ENCODE results near the gene LRP1.

The LRP1 gene

GRCh38 chr12:57250956-57251355 lies 122.7 kb downstream of the LRP1 start, which contains the start of gene STAC3:
TSS of gene STAC3 (minus strand) at chr12:57251187. CDS start at chr12:57249636, 1,551 bp downstream.
- Histone ChIP-seq H3K4me3 (ENCODE audit: low read length) (no peak within 1 kb of the TSS), H3K9me3 (ENCODE audit: control insufficient read depth, low read length) (no peaks in the 10 kb centered on the region)

DNA sequence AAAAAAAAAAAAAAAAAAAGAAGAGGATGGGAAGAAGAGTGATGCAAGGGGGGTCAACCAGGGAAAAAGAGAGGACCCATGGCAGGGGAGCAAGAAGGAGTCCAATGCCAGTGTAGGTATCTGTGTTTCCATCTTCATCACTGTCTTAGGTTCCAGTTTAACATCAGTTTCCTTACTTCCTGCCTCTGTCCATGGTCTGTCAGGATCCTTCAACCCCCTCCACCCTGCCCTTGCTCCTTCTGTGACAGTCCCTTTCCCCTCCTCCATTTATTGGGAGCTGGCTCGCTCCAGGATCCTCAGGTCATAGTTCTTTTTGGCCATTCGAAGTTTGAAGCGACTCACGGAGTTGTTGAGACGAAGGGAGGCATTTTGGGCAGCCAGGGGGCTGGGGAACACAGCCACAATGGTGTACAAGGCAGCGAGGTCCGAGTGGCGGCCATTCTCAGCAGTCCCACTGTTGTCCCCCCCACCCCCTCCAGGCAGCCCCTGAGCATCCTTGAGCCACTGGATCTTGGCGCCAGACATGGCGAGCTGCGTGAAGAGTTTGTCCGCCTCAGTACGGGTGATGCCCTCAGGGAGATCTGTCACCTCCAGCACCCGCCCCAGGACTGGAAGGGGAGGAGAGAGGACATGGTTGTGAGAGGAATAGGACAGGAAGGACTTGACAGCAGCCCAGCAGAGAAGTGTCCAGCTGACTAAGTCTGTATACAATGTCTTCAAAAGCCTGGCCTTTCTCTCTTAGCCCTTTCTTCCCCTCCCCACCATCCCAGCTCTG lies 126.4 kb downstream of the LRP1 start:
- Histone ChIP-seq H3K36me3 (ENCODE audit: control insufficient read depth, insufficient read depth, low read length, severe bottlenecking) (peaks cover 43% of the 10 kb centered on the region), H3K9ac (ENCODE audit: low read length) (no peak overlapping the region), H3K9me3 (ENCODE audit: control insufficient read depth, low read length) (no peaks in the 10 kb centered on the region), H3K4me1 (ENCODE audit: control insufficient read depth, insufficient read depth, low read length) (no peaks in the 10 kb centered on the region), H3K4me3 (ENCODE audit: low read length) (no peak overlapping the region), H3K27me3 (replicated peaks; ENCODE audit: control insufficient read depth, insufficient read depth, low read length) (no peaks in the 10 kb centered on the region)
- no peak for DNase-seq (ENCODE audit: low read depth)

More at GRCh38 chr12:57250956-57251355, 122.7 kb downstream of the LRP1 start, which contains the start of gene STAC3:
- Histone ChIP-seq H3K36me3 (ENCODE audit: control insufficient read depth, insufficient read depth, low read length, severe bottlenecking) (peaks cover 8% of the 10 kb centered on the region), H3K4me1 (ENCODE audit: control insufficient read depth, insufficient read depth, low read length) (peaks cover 9% of the 10 kb centered on the region), H3K9ac (ENCODE audit: low read length) (no peak within 1 kb of the TSS), H3K27me3 (replicated peaks; ENCODE audit: control insufficient read depth, insufficient read depth, low read length) (no peaks in the 10 kb centered on the region)
- no peak for DNase-seq (ENCODE audit: low read depth)

DNA sequence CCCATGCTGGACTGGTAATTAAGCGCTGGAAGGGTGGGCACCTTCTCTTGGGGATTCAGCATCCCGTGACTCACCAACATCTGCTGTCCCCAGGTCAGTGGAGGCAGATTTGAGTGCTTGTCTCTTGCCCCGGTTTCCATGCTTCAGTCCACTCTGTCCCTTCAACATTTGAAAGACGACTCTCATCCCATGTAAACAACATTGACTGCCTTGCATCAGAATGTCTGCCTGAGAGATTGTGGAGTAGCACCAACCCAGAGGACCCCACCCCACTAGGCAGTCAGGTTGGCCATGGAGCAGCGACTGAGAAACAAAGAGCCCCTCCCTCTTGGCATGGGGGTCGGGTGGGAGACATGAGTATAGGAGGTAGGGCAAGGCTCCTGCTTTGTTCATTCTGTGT lies 127.6 kb downstream of the LRP1 start:
- DNase-seq (ENCODE audit: low read depth) = no peak
- no peaks in the 10 kb centered on the region for H3K27me3 ChIP-seq (replicated peaks; ENCODE audit: control insufficient read depth, insufficient read depth, low read length)
- H3K9ac ChIP-seq (ENCODE audit: low read length) = no peak overlapping the region
- no peaks in the 10 kb centered on the region for H3K4me1 ChIP-seq (ENCODE audit: control insufficient read depth, insufficient read depth, low read length)
- H3K36me3 ChIP-seq (ENCODE audit: control insufficient read depth, insufficient read depth, low read length, severe bottlenecking) = peaks cover 50% of the 10 kb centered on the region
- H3K9me3 ChIP-seq (ENCODE audit: control insufficient read depth, low read length) = no peaks in the 10 kb centered on the region
- H3K4me3 ChIP-seq (ENCODE audit: low read length) = no peak overlapping the region

GRCh38 chr12:57258977-57259970 lies 131.0 kb downstream of the LRP1 start:
- DNase-seq (ENCODE audit: low read depth) = no peak
- H3K36me3 ChIP-seq (ENCODE audit: control insufficient read depth, insufficient read depth, low read length, severe bottlenecking) = peaks cover 54% of the 10 kb centered on the region
- H3K9me3 ChIP-seq (ENCODE audit: control insufficient read depth, low read length) = no peaks in the 10 kb centered on the region
- H3K9ac ChIP-seq (ENCODE audit: low read length) = no peak overlapping the region
- no peaks in the 10 kb centered on the region for H3K27me3 ChIP-seq (replicated peaks; ENCODE audit: control insufficient read depth, insufficient read depth, low read length)
- H3K4me1 ChIP-seq (ENCODE audit: control insufficient read depth, insufficient read depth, low read length) = no peaks in the 10 kb centered on the region
- no peak overlapping the region for H3K4me3 ChIP-seq (ENCODE audit: low read length)

DNA sequence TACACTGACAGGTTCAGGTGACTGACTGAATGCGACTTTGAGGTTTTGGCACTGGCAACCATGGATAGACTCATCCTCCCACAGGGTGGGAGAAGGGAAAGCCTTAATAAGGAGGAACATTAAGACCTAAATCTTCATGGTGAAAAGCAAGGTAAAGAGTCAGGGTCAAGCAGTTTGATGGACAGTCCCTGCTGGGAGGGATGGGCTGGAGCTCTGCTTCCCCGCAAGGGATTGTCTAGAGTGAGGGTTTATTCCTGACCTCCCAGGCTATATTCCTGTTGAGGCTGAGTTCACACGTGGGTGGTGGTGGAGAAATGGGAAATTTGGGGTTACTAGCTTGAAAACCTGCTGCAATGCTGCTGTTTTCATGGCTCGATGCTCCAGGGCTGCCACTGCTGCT lies 132.1 kb downstream of the LRP1 start:
- Histone ChIP-seq H3K9me3 (ENCODE audit: control insufficient read depth, low read length) (no peaks in the 10 kb centered on the region), H3K9ac (ENCODE audit: low read length) (no peak overlapping the region), H3K4me3 (ENCODE audit: low read length) (no peak overlapping the region), H3K27me3 (replicated peaks; ENCODE audit: control insufficient read depth, insufficient read depth, low read length) (no peaks in the 10 kb centered on the region), H3K4me1 (ENCODE audit: control insufficient read depth, insufficient read depth, low read length) (no peaks in the 10 kb centered on the region), H3K36me3 (ENCODE audit: control insufficient read depth, insufficient read depth, low read length, severe bottlenecking) (peaks cover 51% of the 10 kb centered on the region)
- no peak for DNase-seq (ENCODE audit: low read depth)

DNA sequence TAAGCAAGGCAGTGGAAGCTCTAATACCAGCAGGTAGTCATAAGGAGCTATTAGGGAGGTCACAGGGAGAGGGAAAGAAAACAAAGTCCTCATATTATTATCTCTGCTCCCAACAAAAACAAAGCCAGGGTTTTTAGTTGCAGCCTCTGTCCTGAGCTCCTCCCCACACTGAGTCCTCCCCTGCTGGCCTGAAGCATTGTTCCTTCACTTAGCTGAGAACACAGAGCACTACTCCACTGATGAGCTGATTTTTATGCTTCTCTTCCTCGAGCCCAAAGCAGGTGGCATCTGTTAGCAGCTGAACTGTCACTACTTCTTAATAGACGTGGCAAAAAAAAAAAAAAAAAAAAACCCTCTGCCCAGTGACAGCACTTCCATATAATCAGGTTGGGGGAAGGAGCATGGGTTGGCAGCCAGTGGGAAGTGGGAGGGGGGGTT lies 133.2 kb downstream of the LRP1 start:
- Histone ChIP-seq H3K4me1 (ENCODE audit: control insufficient read depth, insufficient read depth, low read length) (no peaks in the 10 kb centered on the region), H3K36me3 (ENCODE audit: control insufficient read depth, insufficient read depth, low read length, severe bottlenecking) (peaks cover 42% of the 10 kb centered on the region), H3K9ac (ENCODE audit: low read length) (no peak overlapping the region), H3K9me3 (ENCODE audit: control insufficient read depth, low read length) (no peaks in the 10 kb centered on the region), H3K27me3 (replicated peaks; ENCODE audit: control insufficient read depth, insufficient read depth, low read length) (no peaks in the 10 kb centered on the region), H3K4me3 (ENCODE audit: low read length) (no peak overlapping the region)
- DNase-seq (ENCODE audit: low read depth) = no peak

DNA sequence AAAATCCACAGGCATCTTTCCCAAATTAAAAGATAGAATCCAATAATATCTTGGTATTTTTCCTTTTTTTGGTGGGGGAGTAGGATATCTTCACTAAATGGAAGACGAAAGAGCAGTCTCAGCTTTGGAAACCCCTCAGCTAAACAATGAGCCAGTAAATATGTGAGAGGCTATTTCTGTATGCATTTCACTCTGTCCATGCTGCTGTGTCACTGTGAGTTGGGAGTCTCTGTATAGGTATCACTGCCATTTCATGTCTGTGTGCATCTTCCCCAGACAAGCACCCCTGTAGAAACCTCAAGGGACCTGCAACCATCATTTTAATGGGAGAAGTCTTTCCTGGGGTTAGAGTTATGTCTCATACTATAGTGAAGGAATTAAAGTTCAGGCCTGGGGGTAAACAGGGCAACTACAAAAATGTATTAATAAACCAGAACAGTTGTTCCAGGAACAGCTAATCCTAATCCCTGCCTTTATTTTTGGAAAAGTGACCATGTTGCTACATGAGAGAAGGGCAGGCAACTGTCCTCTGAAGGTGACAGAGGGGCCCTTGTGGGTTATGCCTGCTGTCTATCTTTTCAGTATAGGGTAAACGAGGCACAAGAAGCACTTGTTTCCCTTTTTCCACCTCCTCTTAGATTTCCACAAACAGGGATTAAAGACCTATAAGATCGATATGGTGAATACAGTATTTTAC lies 134.0 kb downstream of the LRP1 start:
- H3K9me3 ChIP-seq (ENCODE audit: control insufficient read depth, low read length) = no peaks in the 10 kb centered on the region
- H3K9ac ChIP-seq (ENCODE audit: low read length) = no peak overlapping the region
- H3K4me3 ChIP-seq (ENCODE audit: low read length) = no peak overlapping the region
- no peak for DNase-seq (ENCODE audit: low read depth)
- no peaks in the 10 kb centered on the region for H3K27me3 ChIP-seq (replicated peaks; ENCODE audit: control insufficient read depth, insufficient read depth, low read length)
- H3K4me1 ChIP-seq (ENCODE audit: control insufficient read depth, insufficient read depth, low read length) = no peaks in the 10 kb centered on the region
- peaks cover 40% of the 10 kb centered on the region for H3K36me3 ChIP-seq (ENCODE audit: control insufficient read depth, insufficient read depth, low read length, severe bottlenecking)

Measured in adipocyte (in vitro differentiated cells).